WTC11 (cell line): ENCODE results near the gene ITSN1.

Source experiments
- CTCF ChIP-seq: fragments of 200-600 bp; IDR thresholded peaks from 2 replicates; pipeline ENCODE4 v1.8.0; 2022; ENCODE audit warnings: antibody characterized with exemption
- JUN ChIP-seq: sonication (generic); formaldehyde crosslinking; IDR thresholded peaks from 2 replicates; pipeline ENCODE4 v1.8.0; 2023; ENCODE audit warnings: mild to moderate bottlenecking, missing genetic modification reagents
- NR2C2 ChIP-seq: sonication (generic); formaldehyde crosslinking; IDR thresholded peaks from 2 replicates; pipeline ENCODE4 v1.8.0; 2022; ENCODE audit warnings: mild to moderate bottlenecking, missing genetic modification reagents
- PRRX2 ChIP-seq: fragments of 250-450 bp; sonication (Bioruptor Pico); IDR thresholded peaks from 2 replicates; pipeline ENCODE4 v1.8.0; 2021; ENCODE audit warnings: mild to moderate bottlenecking
- RELA ChIP-seq: sonication (generic); formaldehyde crosslinking; IDR thresholded peaks from 2 replicates; pipeline ENCODE4 v1.8.1; 2022; ENCODE audit warnings: missing genetic modification reagents, mild to moderate bottlenecking, borderline replicate concordance
- SP1 ChIP-seq: sonication (generic); formaldehyde crosslinking; conservative IDR thresholded peaks from 2 replicates; pipeline ENCODE4 v1.8.1; 2022; ENCODE audit warnings: missing genetic modification reagents
- TP53 ChIP-seq: sonication (generic); formaldehyde crosslinking; IDR thresholded peaks from 2 replicates; pipeline ENCODE4 v1.8.1; 2023; ENCODE audit warnings: mild to moderate bottlenecking, missing genetic modification reagents
- USF2 ChIP-seq: sonication (generic); formaldehyde crosslinking; IDR thresholded peaks from 2 replicates; pipeline ENCODE4 v1.8.1; 2023; ENCODE audit warnings: mild to moderate bottlenecking, missing genetic modification reagents, moderate library complexity
- ZBTB43 ChIP-seq: sonication (generic); formaldehyde crosslinking; IDR thresholded peaks from 2 replicates; pipeline ENCODE4 v1.8.1; 2023; ENCODE audit warnings: mild to moderate bottlenecking, missing genetic modification reagents
- ZNF138 ChIP-seq: sonication (generic); formaldehyde crosslinking; conservative IDR thresholded peaks from 2 replicates; pipeline ENCODE4 v1.8.1; 2022; ENCODE audit warnings: mild to moderate bottlenecking, moderate library complexity, missing genetic modification reagents
- ZNF317 ChIP-seq: sonication (generic); formaldehyde crosslinking; IDR thresholded peaks from 2 replicates; pipeline ENCODE4 v1.8.1; 2023; ENCODE audit warnings: low read depth, mild to moderate bottlenecking, moderate library complexity, missing genetic modification reagents, borderline replicate concordance
- ZNF425 ChIP-seq: fragments of 250-450 bp; sonication (Bioruptor Pico); conservative IDR thresholded peaks from 2 replicates; pipeline ENCODE4 v1.9.0; 2021; ENCODE audit warnings: mild to moderate bottlenecking
- TF ChIP-seq, protein P1 (sequence below): sonication (generic); formaldehyde crosslinking; IDR thresholded peaks from 2 replicates; pipeline ENCODE4 v1.8.1; 2023; ENCODE audit warnings: mild to moderate bottlenecking, missing genetic modification reagents
- TF ChIP-seq, protein P2 (sequence below): sonication (generic); formaldehyde crosslinking; IDR thresholded peaks from 2 replicates; pipeline ENCODE4 v1.8.1; 2022; ENCODE audit warnings: low read depth, missing genetic modification reagents, borderline replicate concordance

DNA sequence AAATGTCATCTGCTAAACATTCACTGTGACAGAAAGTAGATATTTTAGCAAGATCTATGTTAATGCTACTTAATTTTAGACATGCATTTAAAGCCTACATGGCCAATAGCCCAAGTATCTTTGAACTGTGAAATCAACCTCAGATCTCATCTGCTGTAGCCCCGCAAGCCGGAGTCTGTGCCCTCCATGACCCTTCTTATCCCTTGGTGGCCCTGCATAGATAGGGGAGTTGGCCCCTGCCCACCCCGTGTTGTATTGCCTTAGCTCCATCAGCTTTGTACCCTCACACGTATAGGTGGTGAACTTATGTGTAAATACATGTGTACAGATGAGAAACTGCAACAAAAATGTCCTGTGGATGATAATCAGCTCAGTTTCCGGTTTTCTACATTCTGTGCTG is 254.8 kb downstream of the ITSN1 start:
- TF ChIP-seq CTCF (no peak), RELA (CRISPR knock-in tag) (no peak), USF2 (CRISPR knock-in tag) (no peak), TP53 (CRISPR knock-in tag) (no peak), ZBTB43 (CRISPR knock-in tag) (no peak), SP1 (CRISPR knock-in tag) (no peak), JUN (CRISPR knock-in tag) (no peak), ZNF138 (CRISPR knock-in tag) (no peak), NR2C2 (CRISPR knock-in tag) (no peak), ZNF317 (CRISPR knock-in tag) (no peak), ZNF425 (CRISPR knock-in tag) (no peak), PRRX2 (no peak)
- TF ChIP-seq, protein P1, sequence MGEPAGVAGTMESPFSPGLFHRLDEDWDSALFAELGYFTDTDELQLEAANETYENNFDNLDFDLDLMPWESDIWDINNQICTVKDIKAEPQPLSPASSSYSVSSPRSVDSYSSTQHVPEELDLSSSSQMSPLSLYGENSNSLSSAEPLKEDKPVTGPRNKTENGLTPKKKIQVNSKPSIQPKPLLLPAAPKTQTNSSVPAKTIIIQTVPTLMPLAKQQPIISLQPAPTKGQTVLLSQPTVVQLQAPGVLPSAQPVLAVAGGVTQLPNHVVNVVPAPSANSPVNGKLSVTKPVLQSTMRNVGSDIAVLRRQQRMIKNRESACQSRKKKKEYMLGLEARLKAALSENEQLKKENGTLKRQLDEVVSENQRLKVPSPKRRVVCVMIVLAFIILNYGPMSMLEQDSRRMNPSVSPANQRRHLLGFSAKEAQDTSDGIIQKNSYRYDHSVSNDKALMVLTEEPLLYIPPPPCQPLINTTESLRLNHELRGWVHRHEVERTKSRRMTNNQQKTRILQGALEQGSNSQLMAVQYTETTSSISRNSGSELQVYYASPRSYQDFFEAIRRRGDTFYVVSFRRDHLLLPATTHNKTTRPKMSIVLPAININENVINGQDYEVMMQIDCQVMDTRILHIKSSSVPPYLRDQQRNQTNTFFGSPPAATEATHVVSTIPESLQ (CRISPR knock-in tag), result no peak
- TF ChIP-seq, protein P2, sequence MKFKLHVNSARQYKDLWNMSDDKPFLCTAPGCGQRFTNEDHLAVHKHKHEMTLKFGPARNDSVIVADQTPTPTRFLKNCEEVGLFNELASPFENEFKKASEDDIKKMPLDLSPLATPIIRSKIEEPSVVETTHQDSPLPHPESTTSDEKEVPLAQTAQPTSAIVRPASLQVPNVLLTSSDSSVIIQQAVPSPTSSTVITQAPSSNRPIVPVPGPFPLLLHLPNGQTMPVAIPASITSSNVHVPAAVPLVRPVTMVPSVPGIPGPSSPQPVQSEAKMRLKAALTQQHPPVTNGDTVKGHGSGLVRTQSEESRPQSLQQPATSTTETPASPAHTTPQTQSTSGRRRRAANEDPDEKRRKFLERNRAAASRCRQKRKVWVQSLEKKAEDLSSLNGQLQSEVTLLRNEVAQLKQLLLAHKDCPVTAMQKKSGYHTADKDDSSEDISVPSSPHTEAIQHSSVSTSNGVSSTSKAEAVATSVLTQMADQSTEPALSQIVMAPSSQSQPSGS (CRISPR knock-in tag), result no peak
